Thymus (tissue), 11 donors: ENCODE measurements around the gene BAZ1B. TPM values are rescaled to one million over a fixed set of nuclear protein-coding genes. Genes with fewer than 3 reads are reported as not detected.

Experiments used
- DNase-seq, 9 donors: peaks; one replicate each; pipeline ENCODE4 v3.0.0-alpha.2; 2013; ENCODE audit warnings: low spot score in 9 of 9, low read depth in 6 of 9, missing footprints in 1 of 9
- H3K27ac ChIP-seq, 2 donors: one replicate each; pipeline ENCODE4 v1.5.1; 2013; ENCODE audit warnings: control low read depth in 1 of 2, low read depth in 1 of 2, low read length in 1 of 2, mild to moderate bottlenecking in 1 of 2, moderate library complexity in 1 of 2
- H3K27me3 ChIP-seq, 2 donors: one replicate each; pipeline ENCODE4 v1.5.1; 2013; ENCODE audit warnings: low read length in 1 of 2; ENCODE audit not compliant: control insufficient read depth in 2 of 2, insufficient read depth in 1 of 2
- H3K36me3 ChIP-seq, 2 donors: one replicate each; pipeline ENCODE4 v1.5.1; 2013; ENCODE audit warnings: low read length in 1 of 2, mild to moderate bottlenecking in 1 of 2, moderate library complexity in 1 of 2; ENCODE audit not compliant: control insufficient read depth in 2 of 2, insufficient read depth in 2 of 2
- H3K4me1 ChIP-seq, 2 donors: one replicate each; pipeline ENCODE4 v1.5.1; 2013; ENCODE audit warnings: low read length in 2 of 2; ENCODE audit not compliant: control insufficient read depth in 2 of 2, insufficient read depth in 2 of 2
- H3K4me3 ChIP-seq, 2 donors: one replicate each; pipeline ENCODE4 v1.5.1; 2013; ENCODE audit warnings: low read length in 2 of 2, control low read depth in 1 of 2, mild to moderate bottlenecking in 1 of 2
- H3K9me3 ChIP-seq, 2 donors: one replicate each; pipeline ENCODE4 v1.5.1; 2013; ENCODE audit warnings: low read length in 1 of 2, mild to moderate bottlenecking in 1 of 2; ENCODE audit not compliant: control insufficient read depth in 2 of 2, insufficient read depth in 1 of 2
- WGBS: extraction: QIAGEN DNeasy Blood & Tissue Kit; methylation state at CpG from one replicate; pipeline ENCODE4 v1.1.7; 2013; 5-methylcytosine and 5-hydroxymethylcytosine counted together
- polyA plus RNA-seq: library from polyadenylated mRNA; stranded (reverse); fragments of 200-250 nt; gene quantifications from one replicate; pipeline ENCODE4 v1.2.3, GENCODE V29; 2013
- total RNA-seq: library from RNA; stranded (reverse); fragments of 120-200 nt; gene quantifications from one replicate; pipeline ENCODE4 v1.2.4, GENCODE V29; 2013
- donor health status: healthy.

BAZ1B gene
- total and polyA plus RNA-seq, 2 donors: 18.7 to 50.1 TPM

GRCh38 chr7:73446682-73447081 is 75.4 kb downstream of the BAZ1B start:
- Histone ChIP-seq H3K27ac (no peak overlapping the region), H3K9me3 (no peaks in the 10 kb centered on the region), H3K4me1 (no peaks in the 10 kb centered on the region), H3K27me3 (no peaks in the 10 kb centered on the region), H3K36me3 (peaks cover 89 to 98% of the 10 kb centered on the region in 2 donors), H3K4me3 (no peak overlapping the region)
- no peak for DNase-seq
- WGBS: 95% methylated on average over 4 of the region's 4 CpGs

- H3K27ac ChIP-seq: no peak overlapping the region
- no peak for DNase-seq
- no peaks in the 10 kb centered on the region for H3K27me3 ChIP-seq
- WGBS: 97% methylated on average over 12 of the region's 12 CpGs
- peaks cover 87 to 95% of the 10 kb centered on the region in 2 donors for H3K36me3 ChIP-seq
- H3K4me3 ChIP-seq: no peak overlapping the region
- H3K9me3 ChIP-seq: no peaks in the 10 kb centered on the region
- no peaks in the 10 kb centered on the region for H3K4me1 ChIP-seq
These were observed 78.4 kb downstream of the BAZ1B start for GRCh38 chr7:73443548-73444255.

- 98% methylated on average over 11 of the region's 11 CpGs for WGBS
- Histone ChIP-seq H3K27ac (no peak overlapping the region), H3K4me3 (no peak overlapping the region), H3K9me3 (no peaks in the 10 kb centered on the region), H3K36me3 (peaks cover 82 to 88% of the 10 kb centered on the region in 2 donors), H3K27me3 (no peaks in the 10 kb centered on the region), H3K4me1 (no peaks in the 10 kb centered on the region)
- DNase-seq: no peak
These were observed 79.1 kb downstream of the BAZ1B start for GRCh38 chr7:73442903-73443500.

- Histone ChIP-seq H3K4me3 (no peak overlapping the region), H3K36me3 (peaks cover 75 to 83% of the 10 kb centered on the region in 2 donors), H3K27ac (no peak overlapping the region), H3K4me1 (no peaks in the 10 kb centered on the region), H3K27me3 (no peaks in the 10 kb centered on the region), H3K9me3 (no peaks in the 10 kb centered on the region)
- no peak for DNase-seq
- WGBS: 97% methylated on average over 13 of the region's 13 CpGs
These were observed 79.7 kb downstream of the BAZ1B start for GRCh38 chr7:73442222-73442902.

GRCh38 chr7:73439410-73439704 is 82.7 kb downstream of the BAZ1B start:
- DNase-seq: no peak
- H3K27ac ChIP-seq: no peak overlapping the region
- no peak overlapping the region for H3K4me3 ChIP-seq
- peaks cover 1 to 16% of the 10 kb centered on the region in 2 donors for H3K27me3 ChIP-seq
- H3K36me3 ChIP-seq: peaks cover 46 to 53% of the 10 kb centered on the region in 2 donors
- H3K4me1 ChIP-seq: no peaks in the 10 kb centered on the region
- WGBS: 93% methylated on average over 7 of the region's 7 CpGs
- H3K9me3 ChIP-seq: peaks cover 4 to 6% of the 10 kb centered on the region in 2 donors

GRCh38 chr7:73438547-73439409 is 83.3 kb downstream of the BAZ1B start:
- Histone ChIP-seq H3K36me3 (peaks cover 40 to 47% of the 10 kb centered on the region in 2 donors), H3K9me3 (peaks cover 9 to 10% of the 10 kb centered on the region in 2 donors), H3K4me1 (peaks cover 0 to 2% of the 10 kb centered on the region in 2 donors), H3K27ac (no peak overlapping the region), H3K4me3 (no peak overlapping the region), H3K27me3 (peaks cover 7 to 20% of the 10 kb centered on the region in 2 donors)
- WGBS: 95% methylated on average over 16 of the region's 16 CpGs
- DNase-seq: no peak

GRCh38 chr7:73437621-73438416 is 84.3 kb downstream of the BAZ1B start:
- Histone ChIP-seq H3K36me3 (peaks cover 30 to 38% of the 10 kb centered on the region in 2 donors), H3K4me1 (peaks cover 0 to 6% of the 10 kb centered on the region in 2 donors), H3K9me3 (peaks cover 11 to 14% of the 10 kb centered on the region in 2 donors), H3K27me3 (peaks cover 9 to 27% of the 10 kb centered on the region in 2 donors), H3K4me3 (no peak overlapping the region), H3K27ac (no peak overlapping the region)
- DNase-seq: no peak
- 90% methylated on average over 16 of the region's 16 CpGs for WGBS

GRCh38 chr7:73437091-73437490 is 85.0 kb downstream of the BAZ1B start:
- WGBS: 92% methylated on average over 10 of the region's 10 CpGs
- peaks cover 9 to 31% of the 10 kb centered on the region in 2 donors for H3K27me3 ChIP-seq

More at GRCh38 chr7:73437091-73437490, 85.0 kb downstream of the BAZ1B start:
- Histone ChIP-seq H3K9me3 (peaks cover 11 to 14% of the 10 kb centered on the region in 2 donors), H3K4me3 (no peak overlapping the region), H3K36me3 (peaks cover 23 to 30% of the 10 kb centered on the region in 2 donors), H3K27ac (no peak overlapping the region), H3K4me1 (peaks cover 0 to 6% of the 10 kb centered on the region in 2 donors)
- DNase-seq: no peak
